Thyroid gland (tissue), 4 donors: ENCODE measurements around the gene ANAPC13. TPM values are rescaled to one million over a fixed set of nuclear protein-coding genes. Genes with fewer than 3 reads are reported as not detected.

Experiments used
- DNase-seq, 2 donors: peaks; one replicate each; pipeline ENCODE4 v3.0.0-alpha.2; 2019
- H3K27ac ChIP-seq, 3 donors: fragments of 200-600 bp; sonication (generic); 1 replicate in 2 of 3; 2 replicates in 1 of 3; pipeline ENCODE4 v1.5.1; 2016 to 2019; ENCODE audit warnings: mild to moderate bottlenecking in 1 of 3, moderate library complexity in 1 of 3
- H3K27me3 ChIP-seq: fragments of 200-600 bp; sonication (generic); one replicate; pipeline ENCODE4 v1.5.1; 2019
- H3K36me3 ChIP-seq, 2 donors: fragments of 200-600 bp; sonication (generic); one replicate each; pipeline ENCODE4 v1.5.1; 2016 to 2019
- H3K4me1 ChIP-seq, 2 donors: fragments of 200-600 bp; sonication (generic); one replicate each; pipeline ENCODE4 v1.5.1; 2017 to 2019
- H3K4me3 ChIP-seq, 3 donors: fragments of 200-600 bp; sonication (generic); replicated peaks in 1 of 3; 1 replicate in 2 of 3; 2 replicates in 1 of 3; pipeline ENCODE4 v1.5.1; 2016; ENCODE audit warnings: mild to moderate bottlenecking in 1 of 3
- H3K9me3 ChIP-seq: fragments of 200-600 bp; sonication (generic); one replicate; pipeline ENCODE4 v1.5.1; 2017
- CTCF ChIP-seq, 6 experiments: fragments of 200-600 bp in 3 of 6; fragments of 450-650 bp in 3 of 6; sonication (generic) in 3 of 6; IDR thresholded peaks; one replicate each; pipeline ENCODE4 v1.5.1; 2016 to 2019; ENCODE audit warnings: antibody characterized with exemption in 6 of 6, mild to moderate bottlenecking in 2 of 6, inconsistent platforms in 1 of 6, moderate library complexity in 1 of 6
- POLR2A ChIP-seq, 2 donors: fragments of 450-650 bp; IDR thresholded peaks; one replicate each; pipeline ENCODE4 v1.6.1; 2017; ENCODE audit warnings: antibody characterized with exemption in 2 of 2, mild to moderate bottlenecking in 2 of 2, moderate library complexity in 1 of 2
- WGBS, 2 donors: methylation state at CpG; one replicate each; pipeline ENCODE4 v1.1.5; 2017; 5-methylcytosine and 5-hydroxymethylcytosine counted together
- intact Hi-C: fragments of 100-400 bp; cut with DNase I; formaldehyde crosslinking; loops from one replicate; pipeline ENCODE4 v1.15.1; 2023
- total RNA-seq, 4 donors: library from RNA; depleted of rRNA; stranded (reverse); fragments of >200 nt; gene quantifications; one replicate each; pipeline ENCODE4 v1.2.3, GENCODE V29; 2016

The ANAPC13 gene
- total RNA-seq, 4 donors from 2014 or later = 60.1 to 112 (median 93.5) TPM

GRCh38 chr3:134516905-134517304, 31.1 kb upstream of the ANAPC13 start:
- peak overlapping the region in 1 of 3 donors; percentile 27 for H3K27ac ChIP-seq
- intact Hi-C loops = no loop called here

GRCh38 chr3:134511500-134511899, 25.7 kb upstream of the ANAPC13 start:
- no peak for DNase-seq
- peaks cover 4 to 24% of the 10 kb centered on the region in 2 donors for H3K4me1 ChIP-seq
- intact Hi-C loops = no loop called here
- no peak overlapping the region for H3K27ac ChIP-seq
- whole genome bisulfite sequencing, 2 donors = 96% methylated on average over 2 of the region's 2 CpGs
- no peaks in the 10 kb centered on the region for H3K36me3 ChIP-seq
- H3K9me3 ChIP-seq = no peaks in the 10 kb centered on the region
- no peak overlapping the region for H3K4me3 ChIP-seq
- H3K27me3 ChIP-seq = no peaks in the 10 kb centered on the region
- TF ChIP-seq POLR2A (IDR thresholded peaks at IDR 0.05) (no peak), CTCF (IDR thresholded peaks at IDR 0.05) (no peak)

More at GRCh38 chr3:134516905-134517304, 31.1 kb upstream of the ANAPC13 start:
- Histone ChIP-seq H3K27me3 (no peaks in the 10 kb centered on the region), H3K4me1 (peaks cover 14 to 35% of the 10 kb centered on the region in 2 donors), H3K4me3 (no peak overlapping the region), H3K36me3 (no peaks in the 10 kb centered on the region), H3K9me3 (no peaks in the 10 kb centered on the region)
- WGBS, 2 donors = 57 to 65% methylated on average over 3 of the region's 3 CpGs
- DNase-seq = no peak
- TF ChIP-seq CTCF (IDR thresholded peaks at IDR 0.05) (no peak), POLR2A (IDR thresholded peaks at IDR 0.05) (no peak)

- TF ChIP-seq CTCF (IDR thresholded peaks at IDR 0.05) (no peak), POLR2A (IDR thresholded peaks at IDR 0.05) (no peak)
- 56 to 78% methylated on average over 3 of the region's 3 CpGs for WGBS, 2 donors
- no peaks in the 10 kb centered on the region for H3K36me3 ChIP-seq
- intact Hi-C loops = no loop called here
- no peaks in the 10 kb centered on the region for H3K27me3 ChIP-seq
- H3K9me3 ChIP-seq = no peaks in the 10 kb centered on the region
- no peaks in the 10 kb centered on the region for H3K4me1 ChIP-seq
- no peak for DNase-seq
- H3K27ac ChIP-seq = no peak overlapping the region
- no peak overlapping the region for H3K4me3 ChIP-seq
Measured at GRCh38 chr3:134505485-134505884, 19.7 kb upstream of the ANAPC13 start.

GRCh38 chr3:134504132-134504531, 18.3 kb upstream of the ANAPC13 start:
- Histone ChIP-seq H3K27me3 (no peaks in the 10 kb centered on the region), H3K36me3 (no peaks in the 10 kb centered on the region), H3K9me3 (no peaks in the 10 kb centered on the region), H3K4me1 (no peaks in the 10 kb centered on the region), H3K4me3 (no peak overlapping the region), H3K27ac (no peak overlapping the region)
- TF ChIP-seq CTCF (IDR thresholded peaks at IDR 0.05) (no peak), POLR2A (IDR thresholded peaks at IDR 0.05) (no peak)
- intact Hi-C loops = no loop called here
- no peak for DNase-seq
- 63 to 98% methylated on average over 3 of the region's 3 CpGs for WGBS, 2 donors

GRCh38 chr3:134503266-134503665, 17.5 kb upstream of the ANAPC13 start:
- Histone ChIP-seq H3K27me3 (no peaks in the 10 kb centered on the region), H3K9me3 (no peaks in the 10 kb centered on the region), H3K4me3 (no peak overlapping the region), H3K27ac (no peak overlapping the region), H3K36me3 (no peaks in the 10 kb centered on the region), H3K4me1 (no peaks in the 10 kb centered on the region)
- intact Hi-C loops = no loop called here
- TF ChIP-seq POLR2A (IDR thresholded peaks at IDR 0.05) (no peak), CTCF (IDR thresholded peaks at IDR 0.05) (no peak)
- no peak for DNase-seq
- 95 to 100% methylated on average over 1 of the region's 1 CpG for WGBS, 2 donors
